GM18870 (cell line): ENCODE data around the gene TTC17.
"Not testable (repeated sequence)": the region's sequence is repeated elsewhere in the genome, so short reads cannot be mapped to it uniquely, and the experiment has no call there.

Experiments used
- ATAC-seq: cut with Tn5 transposase; IDR thresholded peaks from one replicate; pipeline ENCODE4 v1.9.1; 2021; ENCODE audit warnings: moderate library complexity; ENCODE audit not compliant: unreplicated experiment

TTC17 gene

GRCh38 chr11:43384393-43384792 is 25.7 kb downstream of the TTC17 start:
- ATAC-seq, result no peak

DNA sequence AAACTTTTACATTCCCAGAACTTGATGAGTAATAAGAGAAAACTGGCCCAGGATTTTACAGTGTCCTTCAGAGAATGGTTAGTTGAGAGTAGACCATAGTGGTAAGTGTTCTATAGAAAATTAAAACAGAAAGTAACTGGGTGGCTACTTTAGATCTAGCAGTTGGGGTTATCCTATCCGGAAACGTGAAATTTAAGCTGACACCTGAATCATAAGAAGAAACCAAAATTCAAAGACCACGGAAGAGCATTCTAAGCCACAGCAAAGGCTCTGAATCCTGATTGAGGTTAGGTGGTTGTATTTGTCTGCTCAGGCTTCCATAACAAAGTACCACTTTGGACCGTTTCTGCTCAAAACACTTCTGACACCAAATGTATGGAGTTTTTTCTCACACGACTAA is 34.0 kb downstream of the TTC17 start:
- ATAC-seq, result no peak

DNA sequence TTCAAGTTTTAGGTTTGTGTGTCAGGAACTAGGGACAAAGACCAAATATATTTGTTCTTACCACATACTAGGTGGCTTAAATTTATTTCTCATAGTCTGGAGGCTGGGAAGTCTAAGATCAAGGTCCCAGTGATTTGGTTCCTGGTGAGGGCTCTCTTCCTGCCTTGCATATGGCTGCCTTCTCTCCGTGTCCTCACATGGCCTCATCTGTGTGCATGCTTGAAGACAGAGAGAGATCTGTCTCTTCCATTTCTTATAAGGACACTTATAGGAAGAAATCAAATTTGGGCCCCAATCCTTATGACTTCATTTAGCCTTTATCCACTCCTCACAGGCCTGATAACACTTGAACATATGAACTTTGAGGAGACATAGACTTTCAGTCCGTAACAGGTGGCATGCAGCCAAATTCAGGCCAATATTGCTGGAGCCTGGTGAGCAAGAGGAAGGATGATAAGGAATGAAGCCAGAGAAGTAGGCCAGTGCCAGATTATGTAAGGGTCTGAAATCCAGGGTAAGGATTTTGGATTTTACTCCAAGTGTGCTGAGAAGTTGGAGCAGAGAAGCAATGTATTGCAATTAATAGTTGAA is 35.1 kb downstream of the TTC17 start:
- no peak for ATAC-seq

DNA sequence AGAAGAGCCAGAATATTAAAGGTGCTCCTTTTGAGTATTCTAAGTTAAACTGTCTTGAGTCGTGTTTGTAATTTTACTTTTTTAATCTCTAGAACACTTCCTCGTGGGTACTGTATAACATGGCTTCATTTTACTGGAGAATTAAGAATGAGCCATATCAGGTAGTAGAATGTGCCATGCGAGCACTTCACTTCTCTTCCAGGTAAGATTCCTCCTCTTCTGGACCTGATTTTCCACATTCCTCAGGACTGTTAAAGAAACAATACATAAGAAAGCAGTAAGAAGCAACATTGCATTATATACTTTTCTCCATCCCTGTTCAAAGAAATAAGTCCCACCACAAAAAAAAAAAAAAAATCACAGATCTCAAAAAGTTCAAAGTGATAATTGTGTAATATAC is 37.9 kb downstream of the TTC17 start:
- ATAC-seq, result no peak

- no peak for ATAC-seq
These were observed 38.5 kb downstream of the TTC17 start for GRCh38 chr11:43397251-43397650.

- no peak for ATAC-seq
These were observed 41.4 kb downstream of the TTC17 start for GRCh38 chr11:43399983-43400630.

GRCh38 chr11:43401252-43401651 is 42.5 kb downstream of the TTC17 start:
- ATAC-seq, result no peak

DNA sequence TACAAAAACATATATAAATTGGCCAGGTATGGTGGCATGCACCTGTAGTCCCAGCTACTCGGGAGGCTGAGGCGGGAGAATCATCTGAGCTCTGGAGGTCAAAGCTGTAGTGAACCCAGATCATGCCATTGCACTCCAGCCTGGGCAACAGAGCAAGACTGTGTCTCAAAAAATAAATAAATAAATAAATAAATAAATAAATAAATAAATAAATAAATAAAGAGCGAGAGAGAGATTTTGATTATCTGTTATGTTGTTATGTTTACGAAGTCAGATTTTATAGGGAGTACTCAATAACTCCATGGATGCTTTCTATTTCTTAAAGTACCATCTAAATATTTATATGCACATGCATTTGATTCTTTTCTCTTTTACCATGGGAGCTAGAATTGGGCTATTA is 43.1 kb downstream of the TTC17 start:
- not testable (repeated sequence) for ATAC-seq

DNA sequence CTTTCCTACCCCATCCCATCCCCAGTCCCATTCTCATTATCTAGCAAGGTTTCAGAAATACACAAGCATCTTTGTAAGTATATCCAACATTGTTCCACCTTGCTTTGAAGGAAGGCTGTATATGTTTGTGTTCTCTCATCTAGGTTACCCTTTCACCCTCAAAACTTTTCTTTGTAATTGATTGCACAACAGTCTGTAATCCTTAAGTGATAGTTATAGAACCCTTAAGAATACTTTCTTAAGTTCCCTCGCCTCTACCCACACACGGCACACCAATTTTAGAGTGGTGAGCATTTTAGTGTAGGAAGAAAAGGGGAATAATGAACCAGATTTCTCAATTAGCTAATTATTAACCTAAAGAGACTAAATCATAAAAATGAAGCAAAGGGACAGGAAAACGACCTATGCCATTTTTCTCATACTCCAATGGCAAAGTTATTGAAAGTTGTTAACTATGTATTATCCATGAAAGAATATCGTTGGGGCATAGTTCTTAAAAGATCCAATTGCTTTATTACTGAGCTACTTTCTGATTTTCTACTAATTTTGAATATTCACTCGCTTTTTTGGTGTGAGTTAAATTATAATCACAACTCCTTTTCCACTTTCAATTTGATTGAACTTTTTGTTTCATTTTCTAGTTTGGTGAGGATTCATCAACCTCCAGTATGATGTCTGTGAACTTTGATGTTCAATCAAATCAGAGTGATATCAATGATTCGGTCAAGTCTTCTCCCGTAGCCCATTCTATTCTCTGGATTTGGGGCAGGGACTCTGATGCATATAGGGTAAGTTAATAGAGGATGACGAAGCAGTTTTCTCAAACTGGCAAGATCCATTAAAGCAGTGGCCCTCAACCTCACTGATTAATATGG is 44.9 kb downstream of the TTC17 start:
- ATAC-seq, result no peak

GRCh38 chr11:43404406-43404805 is 45.7 kb downstream of the TTC17 start:
- ATAC-seq, result no peak

DNA sequence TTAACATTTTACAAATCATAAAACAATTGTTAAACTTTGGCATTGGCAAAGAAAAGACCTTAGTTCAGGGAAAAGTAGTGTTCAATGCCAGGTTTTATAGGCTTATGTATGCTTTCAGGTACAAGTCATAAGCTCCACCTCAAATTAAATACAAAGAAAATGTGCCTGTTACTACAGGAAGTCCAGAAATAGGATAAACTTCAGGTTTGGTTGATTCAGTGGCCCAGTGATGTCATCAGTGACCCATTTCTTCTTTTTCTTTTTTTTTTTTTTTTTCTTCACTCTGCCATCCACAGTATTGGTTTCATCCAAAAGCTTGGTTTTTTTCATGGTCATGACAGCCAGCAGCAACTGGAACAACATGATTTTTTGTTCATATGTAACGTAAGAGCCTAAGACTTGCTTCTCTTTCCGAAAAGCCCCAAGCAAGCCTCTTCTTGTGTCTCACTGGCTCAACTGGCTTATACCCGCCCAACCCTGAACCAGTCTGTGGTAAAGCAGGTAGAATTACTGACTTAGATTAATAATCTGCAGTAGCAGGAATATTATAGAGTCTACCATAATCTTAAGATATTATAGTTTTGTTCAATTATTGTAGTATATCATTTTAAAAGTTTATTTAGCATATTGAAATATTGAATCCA is 46.2 kb downstream of the TTC17 start:
- ATAC-seq, result no peak

DNA sequence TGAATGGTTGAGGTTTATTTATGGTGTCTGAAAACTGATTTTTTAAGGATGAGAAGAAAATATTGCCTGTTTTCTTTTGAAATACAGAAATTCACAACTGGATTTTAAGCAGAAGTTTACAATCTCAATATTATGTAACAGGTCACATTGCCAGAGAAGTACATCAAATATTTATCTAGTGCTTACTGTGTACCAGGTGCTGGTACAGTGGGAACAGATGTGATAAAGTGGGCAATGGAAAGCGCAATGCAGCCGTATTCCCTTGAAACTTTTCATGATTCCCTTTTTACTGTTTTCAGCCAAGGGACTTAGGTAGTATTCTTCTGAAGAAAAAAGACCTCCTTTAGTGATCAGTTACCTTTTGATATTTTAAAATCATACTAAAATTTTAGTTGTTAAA is 49.6 kb downstream of the TTC17 start:
- no peak for ATAC-seq

DNA sequence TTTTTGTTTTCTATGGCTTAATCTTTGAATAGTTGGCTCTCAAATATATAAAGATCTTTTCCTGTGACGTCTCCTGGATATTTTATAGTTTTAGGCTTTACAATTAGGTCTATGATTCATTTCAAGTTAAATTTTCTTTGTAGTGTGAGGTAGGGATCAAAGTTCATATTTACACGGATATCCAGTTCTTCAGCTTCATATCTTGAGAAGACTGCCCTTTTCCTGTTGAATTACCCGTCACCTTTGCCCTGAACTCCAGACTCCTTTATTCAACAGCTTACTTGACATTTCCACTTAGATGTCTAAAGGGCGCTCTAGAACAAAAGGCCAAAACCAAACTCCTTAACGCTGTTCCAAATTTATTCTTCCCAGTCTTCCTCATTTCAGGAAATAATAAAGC is 51.7 kb downstream of the TTC17 start:
- no peak for ATAC-seq

GRCh38 chr11:43418197-43418596 is 59.5 kb downstream of the TTC17 start:
- ATAC-seq, result peak; percentile 53

- ATAC-seq, result peak; percentile 65
These were observed 60.7 kb downstream of the TTC17 start for GRCh38 chr11:43419460-43419859.

GRCh38 chr11:43427971-43428370 is 69.3 kb downstream of the TTC17 start:
- no peak for ATAC-seq

GRCh38 chr11:43430916-43431315 is 72.2 kb downstream of the TTC17 start:
- not testable (repeated sequence) for ATAC-seq

DNA sequence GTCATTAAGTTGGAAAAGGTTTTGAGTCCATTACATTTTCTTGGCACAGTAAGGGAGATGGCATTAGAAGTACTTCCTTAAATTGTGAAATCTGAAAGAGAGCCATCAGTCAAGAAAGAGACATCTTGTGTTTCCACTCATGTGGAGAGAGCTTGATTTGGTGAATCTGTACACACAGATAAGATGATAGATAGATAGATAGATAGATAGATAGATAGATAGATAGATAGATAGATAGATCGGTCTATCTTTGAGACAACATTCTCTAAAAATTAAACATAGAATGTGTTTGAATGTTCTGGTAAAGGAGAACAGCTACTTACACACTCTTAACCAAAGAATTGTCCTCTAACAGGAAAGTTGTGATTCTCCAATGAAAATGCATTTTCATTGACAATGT is 76.2 kb downstream of the TTC17 start:
- ATAC-seq, result no peak

GRCh38 chr11:43440486-43440885 is 81.8 kb downstream of the TTC17 start:
- ATAC-seq, result no peak

- no peak for ATAC-seq
These were observed 85.1 kb downstream of the TTC17 start for GRCh38 chr11:43443811-43444210.

- ATAC-seq, result no peak
These were observed 88.4 kb downstream of the TTC17 start for GRCh38 chr11:43447151-43447550.

- no peak for ATAC-seq
These were observed 99.8 kb downstream of the TTC17 start for GRCh38 chr11:43458486-43458885.
